ENCODE results near the gene NDFIP2.

DNA sequence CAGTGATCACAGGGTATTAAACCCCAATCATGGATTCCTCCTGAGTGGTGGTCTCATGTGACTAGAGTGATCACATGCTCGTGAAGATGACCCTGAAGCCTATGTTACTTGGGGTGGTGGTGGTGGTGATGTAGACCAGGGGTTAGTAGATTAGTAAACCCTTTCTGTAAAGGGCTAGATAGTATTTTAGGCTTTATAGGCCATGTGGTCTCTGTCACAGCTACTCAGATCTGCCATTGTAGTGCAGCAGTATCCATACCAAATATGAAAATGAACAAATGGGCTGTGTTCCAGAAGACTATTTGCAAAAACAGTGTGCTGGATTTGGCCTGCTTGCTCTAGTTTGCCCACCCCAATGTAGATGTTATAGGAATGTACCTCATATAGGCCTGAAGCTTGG, 9.4 kb downstream of the NDFIP2 start:
- TF ChIP-seq, protein P1, sequence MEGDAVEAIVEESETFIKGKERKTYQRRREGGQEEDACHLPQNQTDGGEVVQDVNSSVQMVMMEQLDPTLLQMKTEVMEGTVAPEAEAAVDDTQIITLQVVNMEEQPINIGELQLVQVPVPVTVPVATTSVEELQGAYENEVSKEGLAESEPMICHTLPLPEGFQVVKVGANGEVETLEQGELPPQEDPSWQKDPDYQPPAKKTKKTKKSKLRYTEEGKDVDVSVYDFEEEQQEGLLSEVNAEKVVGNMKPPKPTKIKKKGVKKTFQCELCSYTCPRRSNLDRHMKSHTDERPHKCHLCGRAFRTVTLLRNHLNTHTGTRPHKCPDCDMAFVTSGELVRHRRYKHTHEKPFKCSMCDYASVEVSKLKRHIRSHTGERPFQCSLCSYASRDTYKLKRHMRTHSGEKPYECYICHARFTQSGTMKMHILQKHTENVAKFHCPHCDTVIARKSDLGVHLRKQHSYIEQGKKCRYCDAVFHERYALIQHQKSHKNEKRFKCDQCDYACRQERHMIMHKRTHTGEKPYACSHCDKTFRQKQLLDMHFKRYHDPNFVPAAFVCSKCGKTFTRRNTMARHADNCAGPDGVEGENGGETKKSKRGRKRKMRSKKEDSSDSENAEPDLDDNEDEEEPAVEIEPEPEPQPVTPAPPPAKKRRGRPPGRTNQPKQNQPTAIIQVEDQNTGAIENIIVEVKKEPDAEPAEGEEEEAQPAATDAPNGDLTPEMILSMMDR (IDR thresholded peaks at IDR 0.05; ENCODE audit: borderline replicate concordance, extremely low read depth, low read length, poor library complexity, severe bottlenecking) = no peak
- TF ChIP-seq EZH2 (IDR thresholded peaks at IDR 0.05; ENCODE audit: borderline replicate concordance, low read depth, low read length, severe bottlenecking) = no peak
